Measurements from ENCODE around the gene ORM1. TPM values are rescaled to one million over a fixed set of nuclear protein-coding genes. Genes with fewer than 3 reads are reported as not detected.

Gene ORM1
- total RNA-seq: not detected in 2 replicates

GRCh38 chr9:114322831-114323531, at the start of gene ORM1:
TSS of gene ORM1 (plus strand) at chr9:114323098. CDS start at chr9:114323134, 36 bp downstream.

GRCh38 chr9:114329625-114330022, 6.7 kb downstream of the ORM1 start, which contains the start of gene ORM2:
TSS of gene ORM2 (plus strand) at chr9:114329869. CDS start at chr9:114329905, 36 bp downstream.

Other genes starting within 250 kb of the ORM1 start
- 0.15 TPM in 1 of 2 replicates, not detected in the other for gene AMBP, start 244.8 kb upstream of the ORM1 start, total RNA-seq
- gene KIF12, start 223.8 kb upstream of the ORM1 start, total RNA-seq: under 0.01 and 0.30 TPM in 2 replicates
- gene COL27A1, start 167.6 kb upstream of the ORM1 start, total RNA-seq: 6.2 and 6.7 TPM in 2 replicates
- gene ORM2, start 6.8 kb downstream of the ORM1 start, total RNA-seq: not detected in 2 replicates
- gene AKNA, start 64.9 kb downstream of the ORM1 start, total RNA-seq: 3.2 and 5.2 TPM in 2 replicates
- gene WHRN, start 182.4 kb downstream of the ORM1 start, total RNA-seq: under 0.01 TPM in 1 of 2 replicates, not detected in the other